NCI-H446 (cell line): Measurements from ENCODE around the gene VPS36.
A peak's percentile ranks its signal among the peaks of the same experiment; 100 is the strongest.
"Not testable (repeated sequence)": the region's sequence is repeated elsewhere in the genome, so short reads cannot be mapped to it uniquely, and the experiment has no call there.

ENCODE experiments used
- DNase-seq, 2 experiments: peaks; one replicate each; lab custom pipeline; 2025; lab: John Stamatoyannopoulos, UW

Gene VPS36

GRCh38 chr13:52446265-52446664 lies 4.2 kb downstream of the VPS36 start:
- no peak for DNase-seq

DNA sequence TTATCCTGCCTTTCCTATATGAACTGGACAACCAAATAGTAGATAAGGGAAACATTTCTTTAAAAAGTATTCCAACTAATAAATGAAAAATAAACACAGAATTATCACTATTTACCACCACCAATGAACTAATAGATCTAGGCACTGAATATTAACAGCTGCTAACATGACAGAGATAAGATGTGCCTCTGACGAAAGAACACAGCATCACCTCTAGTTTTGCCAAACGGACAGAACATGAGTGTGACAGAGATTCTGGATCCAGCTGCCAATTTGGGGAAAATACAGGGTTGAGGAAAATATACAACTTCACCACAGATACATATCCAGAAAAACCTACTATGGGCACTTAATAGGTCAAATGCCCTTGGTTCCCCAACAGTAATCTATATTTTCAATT lies 18.0 kb downstream of the VPS36 start:
- no peak for DNase-seq

GRCh38 chr13:52428295-52428694 lies 22.1 kb downstream of the VPS36 start:
- no peak for DNase-seq

DNA sequence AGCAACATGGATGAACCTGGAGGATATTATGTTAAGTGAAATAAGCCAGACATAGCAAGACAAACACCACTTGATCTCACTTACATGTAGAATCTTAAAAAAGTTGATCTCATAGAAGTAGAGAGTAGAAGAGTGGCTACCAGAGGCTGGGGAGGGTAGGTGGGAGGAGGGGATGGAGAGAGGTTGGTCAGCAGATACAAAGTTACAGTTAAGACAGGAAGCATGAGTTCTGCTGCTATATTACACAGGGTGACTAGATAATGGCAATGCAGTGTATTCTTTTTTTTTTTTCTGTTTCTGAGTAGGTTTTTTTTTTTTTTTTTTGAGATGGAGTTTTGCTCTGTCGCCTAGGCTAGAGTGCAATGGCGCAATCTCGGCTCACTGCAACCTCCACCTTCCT lies 29.2 kb downstream of the VPS36 start:
- DNase-seq: no peak

- DNase-seq: no peak
Observed at GRCh38 chr13:52419080-52419479, 31.4 kb downstream of the VPS36 start.

- DNase-seq: no peak
Observed at GRCh38 chr13:52414963-52415362, 35.5 kb downstream of the VPS36 start.

DNA sequence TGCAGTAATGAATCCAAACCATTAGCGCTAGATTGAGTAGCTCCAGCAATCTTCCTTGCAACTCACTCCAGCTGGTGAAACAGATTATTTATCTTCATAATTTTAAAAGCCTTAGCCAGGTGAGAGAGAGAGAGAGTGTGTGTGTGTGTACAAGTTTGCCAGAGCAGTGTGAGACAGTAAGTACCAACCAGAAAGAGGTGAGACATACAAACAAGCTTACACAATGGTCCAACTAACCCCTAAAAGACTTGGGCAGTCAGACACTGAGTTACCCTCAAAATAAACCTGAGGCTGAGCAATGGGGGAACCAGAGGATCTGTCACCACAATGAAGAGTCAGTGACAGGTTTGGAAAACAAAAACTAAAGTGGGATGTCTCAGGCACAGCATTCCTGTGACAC lies 36.4 kb downstream of the VPS36 start:
- no peak for DNase-seq

GRCh38 chr13:52412128-52412527 lies 38.3 kb downstream of the VPS36 start:
- DNase-seq: no peak

DNA sequence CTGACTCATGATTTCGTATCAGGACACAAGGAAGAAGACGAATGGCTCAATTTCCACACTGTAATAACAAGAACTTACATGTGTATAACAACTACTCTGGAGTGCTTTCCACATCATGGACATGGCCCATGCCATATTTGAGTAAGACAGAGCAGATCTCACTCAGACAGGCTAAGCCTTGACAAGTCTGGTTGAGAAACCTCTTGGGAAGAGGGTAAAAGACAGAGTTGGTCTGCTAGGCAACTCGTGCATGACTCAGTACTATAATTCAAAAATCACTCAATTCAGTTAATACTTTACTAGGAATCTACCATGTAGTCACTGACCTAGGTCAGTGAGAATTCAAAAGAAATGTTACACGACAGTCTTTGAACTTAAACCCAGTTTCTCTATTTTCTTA lies 38.8 kb downstream of the VPS36 start:
- DNase-seq: no peak

DNA sequence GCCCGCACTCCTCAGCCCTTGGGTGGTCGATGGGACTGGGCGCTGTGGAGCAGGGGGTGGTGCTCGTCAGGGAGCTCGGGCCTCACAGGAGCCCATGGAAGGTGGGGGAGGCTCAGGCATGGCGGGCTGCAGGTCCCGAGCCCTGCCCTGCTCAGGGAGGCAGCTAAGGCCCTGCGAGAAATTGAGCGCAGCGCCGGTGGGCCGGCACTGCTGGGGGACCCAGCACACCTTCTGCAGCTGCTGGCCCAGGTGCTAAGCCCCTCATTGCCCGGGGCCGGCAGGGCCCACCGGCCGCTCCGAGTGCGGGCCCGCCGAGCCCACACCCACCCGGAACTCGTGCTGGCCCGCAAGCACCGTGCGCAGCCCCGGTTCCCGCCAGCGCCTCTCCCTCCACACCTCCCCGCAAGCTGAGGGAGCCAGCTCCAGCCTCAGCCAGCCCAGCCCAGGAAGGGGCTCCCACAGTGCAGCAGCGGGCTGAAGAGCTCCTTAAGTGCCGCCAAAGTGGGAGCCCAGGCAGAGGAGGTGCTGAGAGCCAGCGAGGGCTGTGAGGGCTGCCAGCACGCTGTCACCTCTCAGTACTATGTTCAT lies 42.3 kb downstream of the VPS36 start:
- not testable (repeated sequence) for DNase-seq

DNA sequence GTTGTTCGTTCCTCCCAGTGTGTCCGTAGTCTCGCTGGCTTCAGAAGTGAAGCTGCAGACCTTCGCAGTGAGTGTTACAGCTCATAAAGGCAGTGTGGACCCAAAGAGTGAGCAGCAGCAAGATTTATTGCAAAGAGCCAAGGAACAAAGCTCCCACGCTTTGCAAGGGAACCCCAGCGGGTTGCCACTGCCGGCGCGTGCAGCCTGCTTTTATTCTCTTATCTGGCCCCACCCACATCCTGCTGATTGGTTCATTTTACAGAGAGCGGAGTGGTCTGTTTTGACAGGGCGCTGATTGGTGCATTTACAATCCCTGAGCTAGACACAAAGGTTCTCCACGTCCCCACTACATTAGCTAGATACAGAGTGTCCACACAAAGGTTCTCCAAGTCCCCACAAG lies 43.0 kb downstream of the VPS36 start:
- not testable (repeated sequence) for DNase-seq

DNA sequence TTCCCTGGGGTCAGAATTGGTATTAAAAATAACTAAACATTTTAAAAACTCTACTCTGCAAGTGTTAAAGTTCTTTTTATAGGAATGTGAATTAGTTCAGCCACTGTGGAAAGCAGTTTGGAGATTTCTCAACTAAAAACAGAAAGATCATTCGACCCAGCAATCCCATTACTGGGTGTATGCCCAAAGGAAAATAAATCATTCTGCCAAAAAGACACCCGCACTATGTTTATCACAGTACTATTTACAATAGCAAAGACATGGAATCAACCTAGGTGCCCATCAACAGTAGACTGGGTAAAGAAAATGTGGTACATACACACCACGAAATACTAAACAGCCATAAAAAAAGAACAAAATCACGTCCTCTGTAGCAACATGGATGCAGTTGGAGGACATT lies 43.8 kb downstream of the VPS36 start:
- no peak for DNase-seq

GRCh38 chr13:52405767-52406494 lies 44.5 kb downstream of the VPS36 start, which contains the start of gene THSD1:
Gene THSD1, minus strand, starts transcription at chr13:52406172. Its CDS starts 3,572 bp downstream, at chr13:52402600.
- DNase-seq: peak in 1 of 2 experiments; percentile 16

- no peak for DNase-seq
Observed at GRCh38 chr13:52405369-52405766, 45.1 kb downstream of the VPS36 start.

GRCh38 chr13:52399708-52400107 lies 50.7 kb downstream of the VPS36 start:
- DNase-seq: no peak

- no peak for DNase-seq
Observed at GRCh38 chr13:52399046-52399445, 51.4 kb downstream of the VPS36 start.

DNA sequence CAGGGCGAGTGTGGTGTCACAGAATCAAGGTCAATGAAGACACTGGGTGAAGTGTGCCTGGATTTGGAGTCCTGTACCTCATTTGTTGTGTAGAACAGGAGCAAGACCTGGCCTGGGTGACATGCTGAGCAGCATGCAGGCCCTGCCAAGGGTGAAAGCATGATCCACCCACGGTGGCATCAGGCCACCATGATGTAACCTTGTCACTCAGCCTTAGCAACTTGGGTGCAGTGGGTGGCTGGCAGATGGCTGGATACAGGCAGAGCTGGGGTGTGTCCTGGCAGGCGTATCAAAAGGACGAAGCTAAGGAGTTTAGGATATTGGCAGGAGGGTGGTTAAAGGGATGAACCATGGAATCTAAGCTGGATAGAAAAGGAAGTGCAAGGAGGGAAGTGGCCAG lies 54.7 kb downstream of the VPS36 start:
- DNase-seq: peak in 1 of 2 experiments; percentile 30

- DNase-seq: no peak
Observed at GRCh38 chr13:52394586-52394985, 55.8 kb downstream of the VPS36 start.

GRCh38 chr13:52393572-52394357 lies 56.7 kb downstream of the VPS36 start:
- DNase-seq: no peak

GRCh38 chr13:52387721-52388120 lies 62.7 kb downstream of the VPS36 start:
- DNase-seq: no peak

DNA sequence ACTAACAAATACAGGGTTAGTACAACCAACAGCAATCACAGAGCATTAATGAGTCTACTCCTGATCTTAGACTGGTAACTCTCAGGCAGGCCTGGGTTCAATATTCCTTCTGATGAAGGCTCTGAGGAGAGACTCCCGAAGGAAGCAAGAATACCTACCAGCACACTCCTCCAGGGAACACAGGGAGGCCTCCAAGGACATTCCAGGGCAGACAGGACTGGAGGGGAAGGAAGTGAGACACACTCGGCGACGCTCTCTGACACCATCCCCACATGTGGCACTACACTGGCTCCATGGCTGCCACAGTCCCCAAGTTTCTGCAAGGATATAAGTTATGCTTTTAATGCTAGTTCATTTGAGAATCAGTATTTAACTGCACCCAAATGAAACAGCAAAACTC lies 64.6 kb downstream of the VPS36 start:
- no peak for DNase-seq

DNA sequence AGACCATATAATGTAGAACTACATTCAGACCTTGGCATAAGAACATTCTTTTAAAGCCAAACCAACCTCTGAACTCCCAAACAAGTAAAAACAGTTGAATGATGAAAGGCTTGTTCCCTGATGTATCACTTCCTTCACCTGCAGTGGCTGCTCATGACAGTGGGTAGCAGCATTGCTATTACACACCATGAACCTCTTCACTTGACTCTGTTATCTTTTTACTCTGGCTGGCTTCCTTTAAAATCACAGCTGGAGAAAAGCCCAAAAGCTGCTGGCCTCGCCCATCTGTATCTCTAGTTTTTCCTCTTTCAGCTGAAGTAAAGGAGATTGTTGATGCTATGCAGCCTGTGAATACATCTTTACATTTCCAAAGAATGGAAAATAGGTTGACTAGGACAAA lies 67.1 kb downstream of the VPS36 start:
- no peak for DNase-seq

- DNase-seq: no peak
Observed at GRCh38 chr13:52378312-52378711, 72.1 kb downstream of the VPS36 start.
